Rectal smooth muscle tissue (tissue), 1 donor: ENCODE results near the gene NT5C1B.
"Not testable (repeated sequence)": the region's sequence is repeated elsewhere in the genome, so short reads cannot be mapped to it uniquely, and the experiment has no call there.

Experiments
- H3K27ac ChIP-seq: one replicate; pipeline ENCODE4 v1.7.0; 2013; ENCODE audit warnings: low read depth, low read length, inconsistent platforms
- H3K27me3 ChIP-seq: one replicate; pipeline ENCODE4 v1.7.0; 2013; ENCODE audit warnings: low read length; ENCODE audit not compliant: control insufficient read depth, insufficient read depth
- H3K36me3 ChIP-seq: one replicate; pipeline ENCODE4 v1.7.0; 2013; ENCODE audit warnings: low read length; ENCODE audit not compliant: control insufficient read depth, insufficient read depth
- H3K4me1 ChIP-seq: one replicate; pipeline ENCODE4 v1.7.0; 2013; ENCODE audit warnings: low read length; ENCODE audit not compliant: control insufficient read depth, insufficient read depth
- H3K4me3 ChIP-seq: one replicate; pipeline ENCODE4 v1.7.0; 2013; ENCODE audit warnings: low read length
- H3K9ac ChIP-seq: one replicate; pipeline ENCODE4 v1.7.0; 2013; ENCODE audit warnings: low read length

NT5C1B gene

DNA sequence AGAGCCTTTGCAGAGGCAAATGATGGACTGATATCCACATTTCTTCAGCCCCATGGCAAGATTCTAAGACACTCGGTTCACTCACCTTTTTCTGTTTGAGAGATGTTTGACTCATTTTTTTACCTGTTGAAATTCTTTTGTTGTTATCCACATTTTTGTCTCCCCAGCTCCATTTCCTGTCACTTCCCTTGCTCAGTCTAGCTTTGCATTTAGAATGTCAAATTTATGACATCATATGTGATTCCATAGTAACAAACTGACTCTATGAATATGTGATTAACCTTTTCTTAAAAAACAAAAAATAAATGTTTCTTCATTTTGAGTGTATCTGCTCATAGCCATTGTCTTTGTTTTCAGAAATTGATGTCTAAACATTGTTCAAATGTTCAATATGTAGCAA, at the start of gene NT5C1B:
Gene NT5C1B (minus strand): TSS at position 216 of the 400 bp plus-strand sequence. CDS start 101 bp downstream, at position 115.
- H3K4me3 ChIP-seq: no peak within 1 kb of the TSS
- H3K4me1 ChIP-seq: no peaks in the 10 kb centered on the region
- H3K36me3 ChIP-seq: no peaks in the 10 kb centered on the region
- H3K9ac ChIP-seq: no peak within 1 kb of the TSS
- H3K27me3 ChIP-seq: no peaks in the 10 kb centered on the region
- H3K27ac ChIP-seq: no peak within 1 kb of the TSS

DNA sequence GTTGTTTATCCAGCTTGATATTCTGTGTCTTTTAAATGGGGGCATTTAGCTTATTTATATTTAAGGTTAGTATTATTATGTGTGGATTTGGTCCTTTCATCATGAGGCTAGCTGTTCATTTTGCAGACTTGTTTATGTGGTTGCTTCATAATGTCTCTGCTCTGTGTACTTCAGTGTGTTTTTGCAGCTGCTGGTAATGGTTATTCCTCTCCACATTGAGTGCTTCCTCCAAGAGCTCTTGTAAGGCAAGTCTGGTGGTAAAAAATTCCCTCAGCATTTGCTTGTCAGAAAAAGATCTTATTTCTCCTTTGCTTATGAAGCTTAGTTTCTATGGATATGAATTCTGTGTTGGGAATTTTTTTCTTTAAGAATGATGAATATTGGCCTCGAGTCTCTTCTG, 47.8 kb upstream of the NT5C1B start:
- no peaks in the 10 kb centered on the region for H3K4me1 ChIP-seq
- no peak overlapping the region for H3K27ac ChIP-seq
- H3K9ac ChIP-seq: no peak overlapping the region
- no peak overlapping the region for H3K4me3 ChIP-seq
- no peaks in the 10 kb centered on the region for H3K27me3 ChIP-seq
- no peaks in the 10 kb centered on the region for H3K36me3 ChIP-seq

DNA sequence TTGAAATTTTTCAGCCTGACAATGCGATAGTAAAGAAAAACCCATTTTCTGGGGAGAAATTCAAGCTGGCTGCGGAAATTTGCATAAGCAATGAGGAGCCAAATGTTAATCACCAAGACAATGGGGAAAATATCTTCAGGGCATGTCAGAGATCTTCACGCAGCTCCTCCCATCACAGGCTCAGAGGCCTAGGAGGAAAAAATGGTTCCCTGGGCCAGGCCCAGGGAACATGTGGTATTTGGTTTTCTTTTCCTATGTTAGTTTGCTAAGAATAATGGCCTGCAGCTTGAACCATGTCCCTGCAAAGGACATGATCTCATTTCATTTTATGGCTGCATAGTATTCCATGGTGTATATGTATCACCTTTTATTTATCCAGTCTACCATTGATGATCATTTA, 43.3 kb upstream of the NT5C1B start:
- not testable (repeated sequence) for H3K4me3 ChIP-seq, H3K27me3 ChIP-seq, H3K9ac ChIP-seq, H3K36me3 ChIP-seq, H3K27ac ChIP-seq, H3K4me1 ChIP-seq

- Histone ChIP-seq H3K27ac (no peak overlapping the region), H3K9ac (no peak overlapping the region), H3K27me3 (no peaks in the 10 kb centered on the region), H3K4me1 (no peaks in the 10 kb centered on the region), H3K36me3 (no peaks in the 10 kb centered on the region), H3K4me3 (no peak overlapping the region)
Measured at GRCh38 chr2:18630941-18631340, 41.6 kb upstream of the NT5C1B start.

GRCh38 chr2:18630541-18630940, 41.2 kb upstream of the NT5C1B start:
- H3K36me3 ChIP-seq: no peaks in the 10 kb centered on the region
- no peaks in the 10 kb centered on the region for H3K27me3 ChIP-seq
- H3K4me3 ChIP-seq: no peak overlapping the region
- no peak overlapping the region for H3K9ac ChIP-seq
- no peaks in the 10 kb centered on the region for H3K4me1 ChIP-seq
- no peak overlapping the region for H3K27ac ChIP-seq

GRCh38 chr2:18630101-18630500, 40.7 kb upstream of the NT5C1B start:
- H3K27me3 ChIP-seq: no peaks in the 10 kb centered on the region
- H3K36me3 ChIP-seq: no peaks in the 10 kb centered on the region
- H3K27ac ChIP-seq: no peak overlapping the region
- no peak overlapping the region for H3K4me3 ChIP-seq
- H3K4me1 ChIP-seq: no peaks in the 10 kb centered on the region
- H3K9ac ChIP-seq: no peak overlapping the region

DNA sequence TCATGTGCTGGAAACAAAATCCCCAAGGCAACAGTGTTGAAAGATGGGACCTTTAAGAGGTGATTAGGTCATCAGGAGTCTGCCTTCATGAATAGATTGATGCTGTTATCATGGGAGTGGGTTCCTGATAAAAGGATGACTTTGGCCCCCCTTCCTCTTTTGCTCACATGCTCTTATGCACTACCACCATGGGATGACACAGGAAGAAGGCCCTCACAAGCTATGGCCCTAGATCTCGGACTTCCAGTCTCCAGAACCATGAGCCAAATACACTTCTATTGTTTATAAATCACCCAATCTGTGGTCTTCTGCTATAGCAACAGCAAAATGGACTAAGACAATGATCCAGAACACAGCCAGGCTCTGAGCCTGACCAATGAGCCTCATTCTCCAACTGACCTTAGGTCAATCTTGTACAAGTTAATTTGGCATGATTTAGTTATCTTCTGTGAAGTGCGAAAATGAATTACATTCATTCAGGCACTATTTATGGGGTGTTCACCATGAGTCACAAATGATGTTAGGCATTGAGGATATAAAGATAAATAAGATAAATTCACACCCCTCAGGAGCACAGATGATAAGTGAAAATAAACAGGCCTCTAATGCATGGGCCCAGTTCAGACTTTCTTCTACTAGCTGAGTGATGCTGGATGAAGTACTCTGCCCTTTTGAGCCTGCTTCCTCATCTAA, 37.7 kb upstream of the NT5C1B start:
- Histone ChIP-seq H3K9ac (no peak overlapping the region), H3K36me3 (no peaks in the 10 kb centered on the region), H3K4me3 (no peak overlapping the region), H3K27me3 (no peaks in the 10 kb centered on the region), H3K4me1 (no peaks in the 10 kb centered on the region), H3K27ac (no peak overlapping the region)

- Histone ChIP-seq H3K4me1 (no peaks in the 10 kb centered on the region), H3K36me3 (no peaks in the 10 kb centered on the region), H3K4me3 (no peak overlapping the region), H3K27me3 (no peaks in the 10 kb centered on the region), H3K27ac (no peak overlapping the region), H3K9ac (no peak overlapping the region)
Measured at GRCh38 chr2:18626256-18626668, 36.9 kb upstream of the NT5C1B start.

- H3K27me3 ChIP-seq: no peaks in the 10 kb centered on the region
- H3K9ac ChIP-seq: no peak overlapping the region
- no peak overlapping the region for H3K27ac ChIP-seq
- H3K4me3 ChIP-seq: no peak overlapping the region
- H3K4me1 ChIP-seq: no peaks in the 10 kb centered on the region
- H3K36me3 ChIP-seq: no peaks in the 10 kb centered on the region
Measured at GRCh38 chr2:18625563-18625962, 36.2 kb upstream of the NT5C1B start.

DNA sequence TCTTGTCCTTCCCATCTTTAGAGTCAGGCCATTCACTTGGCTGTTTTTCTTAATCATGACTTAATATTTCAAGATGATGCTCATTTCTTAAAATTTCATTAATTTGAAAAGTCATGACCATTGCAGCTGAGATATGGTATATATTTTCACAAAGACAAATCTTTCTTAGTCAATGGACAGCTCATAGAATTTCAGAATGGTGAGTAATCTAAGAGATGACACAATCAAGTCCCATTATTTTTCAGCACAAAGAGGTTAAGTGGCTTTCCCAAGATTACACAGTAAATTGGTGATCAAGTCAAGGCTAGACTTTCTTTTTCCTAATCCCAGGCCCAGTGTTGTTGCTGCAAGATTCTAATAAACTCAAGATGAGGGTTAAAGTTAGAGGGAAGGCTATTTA, 34.4 kb upstream of the NT5C1B start:
- Histone ChIP-seq H3K4me1 (no peaks in the 10 kb centered on the region), H3K27me3 (no peaks in the 10 kb centered on the region), H3K36me3 (no peaks in the 10 kb centered on the region), H3K9ac (no peak overlapping the region), H3K4me3 (no peak overlapping the region), H3K27ac (no peak overlapping the region)

DNA sequence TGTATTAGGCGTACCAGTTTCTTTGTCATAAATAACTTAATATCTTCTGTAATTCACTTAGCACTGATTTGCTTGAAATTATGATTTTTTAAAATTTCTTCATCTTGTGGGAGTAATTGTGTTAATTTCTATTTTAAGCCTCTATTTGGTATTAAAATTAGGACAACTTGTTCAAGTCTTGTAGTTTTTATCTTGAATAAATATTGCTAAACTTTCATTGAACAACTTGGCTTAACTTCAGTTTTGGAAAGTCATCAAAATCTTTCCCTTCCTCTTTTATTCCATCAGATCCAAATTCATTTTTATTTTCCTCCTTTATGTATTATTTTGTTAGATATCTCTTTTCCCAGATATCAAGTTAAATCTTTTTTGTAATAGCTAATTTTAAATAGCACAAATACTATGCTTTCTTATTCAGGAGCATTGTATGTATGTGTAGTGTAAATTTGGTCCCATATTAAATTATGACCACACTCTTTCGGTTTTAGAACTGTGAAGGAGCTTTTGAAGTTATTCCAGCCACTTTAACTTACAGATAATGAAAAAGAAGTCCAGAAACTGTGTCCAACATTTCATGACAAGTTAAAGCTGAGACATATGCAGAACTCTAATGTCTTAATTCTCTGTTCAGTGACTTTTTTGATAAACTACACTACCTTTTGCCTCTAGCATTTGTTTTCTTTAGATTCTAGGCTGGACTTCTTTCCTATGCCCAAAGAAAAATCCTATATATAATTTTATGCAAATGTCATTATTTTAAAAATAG, 31.7 kb upstream of the NT5C1B start:
- no peak overlapping the region for H3K4me3 ChIP-seq
- H3K27me3 ChIP-seq: no peaks in the 10 kb centered on the region
- H3K4me1 ChIP-seq: no peaks in the 10 kb centered on the region
- no peak overlapping the region for H3K27ac ChIP-seq
- H3K36me3 ChIP-seq: no peaks in the 10 kb centered on the region
- no peak overlapping the region for H3K9ac ChIP-seq

- H3K36me3 ChIP-seq: no peaks in the 10 kb centered on the region
- no peaks in the 10 kb centered on the region for H3K4me1 ChIP-seq
- H3K4me3 ChIP-seq: no peak overlapping the region
- no peaks in the 10 kb centered on the region for H3K27me3 ChIP-seq
- H3K9ac ChIP-seq: no peak overlapping the region
- no peak overlapping the region for H3K27ac ChIP-seq
Measured at GRCh38 chr2:18619091-18619490, 29.7 kb upstream of the NT5C1B start.

- Histone ChIP-seq H3K27me3 (no peaks in the 10 kb centered on the region), H3K36me3 (no peaks in the 10 kb centered on the region), H3K9ac (no peak overlapping the region), H3K4me3 (no peak overlapping the region), H3K4me1 (no peaks in the 10 kb centered on the region), H3K27ac (no peak overlapping the region)
Measured at GRCh38 chr2:18614041-18614440, 24.7 kb upstream of the NT5C1B start.
